ENCODE results near the gene GYS1. TPM values are rescaled to one million over a fixed set of nuclear protein-coding genes. Genes with fewer than 3 reads are reported as not detected.
"Not testable (repeated sequence)": the region's sequence is repeated elsewhere in the genome, so short reads cannot be mapped to it uniquely, and the experiment has no call there.

The GYS1 gene

DNA sequence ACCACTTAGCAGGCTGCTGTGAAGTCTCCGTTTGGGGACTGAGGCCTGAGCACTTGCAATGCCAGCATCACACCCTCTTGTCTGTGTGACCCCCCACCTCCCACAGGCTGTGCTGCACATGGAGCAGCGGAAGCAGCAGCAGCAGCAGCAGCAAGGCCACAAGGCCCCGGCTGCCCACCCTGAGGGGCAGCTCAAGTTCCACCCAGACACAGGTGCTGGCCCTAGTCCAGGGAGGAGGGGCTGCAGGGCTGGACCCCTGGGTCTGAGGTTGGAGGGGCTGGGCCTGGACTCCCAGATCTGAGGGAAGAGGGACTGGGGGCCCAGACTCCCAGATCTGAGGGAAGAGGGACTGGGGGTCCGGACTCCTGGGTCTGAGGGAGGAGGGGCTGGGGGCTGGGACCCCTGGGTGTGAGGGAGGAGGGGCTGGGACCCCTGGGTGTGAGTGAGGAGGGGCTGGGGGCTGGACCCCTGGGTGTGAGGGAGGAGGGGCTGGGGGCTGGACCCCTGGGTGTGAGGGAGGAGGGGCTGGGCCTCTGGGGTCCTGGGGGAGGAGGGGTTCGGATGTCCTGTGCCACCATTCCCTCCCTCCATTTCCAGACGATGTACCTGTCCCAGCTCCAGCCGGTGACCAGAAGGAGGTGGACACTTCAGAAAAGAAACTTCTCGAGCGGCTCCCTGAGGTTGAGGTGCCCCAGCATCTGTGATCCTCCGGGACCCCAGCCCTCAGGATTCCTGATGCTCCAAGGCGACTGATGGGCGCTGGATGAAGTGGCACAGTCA lies 71.2 kb downstream of the GYS1 start:
- H3K4me3 ChIP-seq (replicated peaks; ENCODE audit: insufficient read depth, low read length): no peak overlapping the region

DNA sequence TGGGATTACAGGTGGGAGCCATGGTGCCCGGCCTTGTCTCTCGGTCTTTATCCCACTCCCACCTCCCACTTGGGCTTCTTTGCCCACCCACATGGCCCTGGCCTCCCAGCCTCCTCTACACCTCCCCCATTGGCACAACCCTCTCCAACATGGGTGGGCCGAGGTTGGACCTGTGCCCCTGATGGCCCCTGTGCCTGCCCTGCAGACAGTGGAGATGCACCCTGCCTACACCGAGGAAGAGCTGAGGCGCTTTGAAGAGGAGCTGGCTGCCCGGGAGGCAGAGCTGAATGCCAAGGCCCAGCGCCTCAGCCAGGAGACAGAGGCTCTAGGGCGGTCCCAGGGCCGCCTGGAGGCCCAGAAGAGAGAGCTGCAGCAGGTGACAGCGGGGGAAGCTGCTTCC lies 72.2 kb downstream of the GYS1 start:
- Histone ChIP-seq H3K27ac (replicated peaks) (no peak overlapping the region), H3K4me3 (replicated peaks; ENCODE audit: insufficient read depth, low read length) (no peak overlapping the region), H3K27me3 (ENCODE audit: insufficient read depth, poor library complexity, severe bottlenecking) (no peaks in the 10 kb centered on the region)
- no peak for DNase-seq (ENCODE audit: low read depth in 1 of 2, low spot score in 1 of 2)
- TF ChIP-seq POLR2AphosphoS5 (IDR thresholded peaks at IDR 0.05; ENCODE audit: low read depth) (no peak), GABPA (IDR thresholded peaks at IDR 0.05; ENCODE audit: low read depth) (no peak), SPI1 (IDR thresholded peaks at IDR 0.05; ENCODE audit: borderline replicate concordance, low read depth) (no peak)
- TF ChIP-seq, protein P1, sequence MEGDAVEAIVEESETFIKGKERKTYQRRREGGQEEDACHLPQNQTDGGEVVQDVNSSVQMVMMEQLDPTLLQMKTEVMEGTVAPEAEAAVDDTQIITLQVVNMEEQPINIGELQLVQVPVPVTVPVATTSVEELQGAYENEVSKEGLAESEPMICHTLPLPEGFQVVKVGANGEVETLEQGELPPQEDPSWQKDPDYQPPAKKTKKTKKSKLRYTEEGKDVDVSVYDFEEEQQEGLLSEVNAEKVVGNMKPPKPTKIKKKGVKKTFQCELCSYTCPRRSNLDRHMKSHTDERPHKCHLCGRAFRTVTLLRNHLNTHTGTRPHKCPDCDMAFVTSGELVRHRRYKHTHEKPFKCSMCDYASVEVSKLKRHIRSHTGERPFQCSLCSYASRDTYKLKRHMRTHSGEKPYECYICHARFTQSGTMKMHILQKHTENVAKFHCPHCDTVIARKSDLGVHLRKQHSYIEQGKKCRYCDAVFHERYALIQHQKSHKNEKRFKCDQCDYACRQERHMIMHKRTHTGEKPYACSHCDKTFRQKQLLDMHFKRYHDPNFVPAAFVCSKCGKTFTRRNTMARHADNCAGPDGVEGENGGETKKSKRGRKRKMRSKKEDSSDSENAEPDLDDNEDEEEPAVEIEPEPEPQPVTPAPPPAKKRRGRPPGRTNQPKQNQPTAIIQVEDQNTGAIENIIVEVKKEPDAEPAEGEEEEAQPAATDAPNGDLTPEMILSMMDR (IDR thresholded peaks at IDR 0.05; ENCODE audit: insufficient read depth, low read length): no peak
- TF ChIP-seq, protein P2, sequence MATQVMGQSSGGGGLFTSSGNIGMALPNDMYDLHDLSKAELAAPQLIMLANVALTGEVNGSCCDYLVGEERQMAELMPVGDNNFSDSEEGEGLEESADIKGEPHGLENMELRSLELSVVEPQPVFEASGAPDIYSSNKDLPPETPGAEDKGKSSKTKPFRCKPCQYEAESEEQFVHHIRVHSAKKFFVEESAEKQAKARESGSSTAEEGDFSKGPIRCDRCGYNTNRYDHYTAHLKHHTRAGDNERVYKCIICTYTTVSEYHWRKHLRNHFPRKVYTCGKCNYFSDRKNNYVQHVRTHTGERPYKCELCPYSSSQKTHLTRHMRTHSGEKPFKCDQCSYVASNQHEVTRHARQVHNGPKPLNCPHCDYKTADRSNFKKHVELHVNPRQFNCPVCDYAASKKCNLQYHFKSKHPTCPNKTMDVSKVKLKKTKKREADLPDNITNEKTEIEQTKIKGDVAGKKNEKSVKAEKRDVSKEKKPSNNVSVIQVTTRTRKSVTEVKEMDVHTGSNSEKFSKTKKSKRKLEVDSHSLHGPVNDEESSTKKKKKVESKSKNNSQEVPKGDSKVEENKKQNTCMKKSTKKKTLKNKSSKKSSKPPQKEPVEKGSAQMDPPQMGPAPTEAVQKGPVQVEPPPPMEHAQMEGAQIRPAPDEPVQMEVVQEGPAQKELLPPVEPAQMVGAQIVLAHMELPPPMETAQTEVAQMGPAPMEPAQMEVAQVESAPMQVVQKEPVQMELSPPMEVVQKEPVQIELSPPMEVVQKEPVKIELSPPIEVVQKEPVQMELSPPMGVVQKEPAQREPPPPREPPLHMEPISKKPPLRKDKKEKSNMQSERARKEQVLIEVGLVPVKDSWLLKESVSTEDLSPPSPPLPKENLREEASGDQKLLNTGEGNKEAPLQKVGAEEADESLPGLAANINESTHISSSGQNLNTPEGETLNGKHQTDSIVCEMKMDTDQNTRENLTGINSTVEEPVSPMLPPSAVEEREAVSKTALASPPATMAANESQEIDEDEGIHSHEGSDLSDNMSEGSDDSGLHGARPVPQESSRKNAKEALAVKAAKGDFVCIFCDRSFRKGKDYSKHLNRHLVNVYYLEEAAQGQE (IDR thresholded peaks at IDR 0.05; ENCODE audit: insufficient replicate concordance, low read depth): no peak

More for the DNA sequence above, 71.2 kb downstream of the GYS1 start:
- TF ChIP-seq POLR2AphosphoS5 (IDR thresholded peaks at IDR 0.05; ENCODE audit: low read depth) (no peak), GABPA (IDR thresholded peaks at IDR 0.05; ENCODE audit: low read depth) (no peak)
- DNase-seq (ENCODE audit: low read depth in 1 of 2, low spot score in 1 of 2): no peak
- Histone ChIP-seq H3K27ac (replicated peaks) (no peak overlapping the region), H3K27me3 (ENCODE audit: insufficient read depth, poor library complexity, severe bottlenecking) (no peaks in the 10 kb centered on the region)

DNA sequence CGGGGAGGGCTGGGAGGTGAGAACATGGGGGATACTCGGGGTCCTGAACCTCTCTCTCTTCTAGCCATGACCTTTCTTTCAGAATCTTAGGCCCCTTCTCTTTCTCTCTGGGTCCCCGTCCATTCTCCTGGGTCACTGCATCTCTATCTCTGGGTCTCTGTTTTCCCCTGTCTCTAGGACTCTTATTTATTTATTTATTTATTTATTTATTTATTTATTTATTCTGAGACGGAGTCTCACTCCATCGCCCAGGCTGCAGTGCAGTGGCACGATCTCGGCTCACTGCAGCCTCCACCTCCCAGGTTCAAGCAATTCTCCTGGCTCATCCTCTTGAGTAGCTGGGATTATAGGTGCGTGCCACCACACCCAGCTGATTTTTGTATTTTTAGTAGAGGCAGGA lies 73.8 kb downstream of the GYS1 start:
- H3K27ac ChIP-seq (replicated peaks); DNase-seq (ENCODE audit: low read depth in 1 of 2, low spot score in 1 of 2); H3K27me3 ChIP-seq (ENCODE audit: insufficient read depth, poor library complexity, severe bottlenecking); H3K4me3 ChIP-seq (replicated peaks; ENCODE audit: insufficient read depth, low read length): not testable (repeated sequence)

DNA sequence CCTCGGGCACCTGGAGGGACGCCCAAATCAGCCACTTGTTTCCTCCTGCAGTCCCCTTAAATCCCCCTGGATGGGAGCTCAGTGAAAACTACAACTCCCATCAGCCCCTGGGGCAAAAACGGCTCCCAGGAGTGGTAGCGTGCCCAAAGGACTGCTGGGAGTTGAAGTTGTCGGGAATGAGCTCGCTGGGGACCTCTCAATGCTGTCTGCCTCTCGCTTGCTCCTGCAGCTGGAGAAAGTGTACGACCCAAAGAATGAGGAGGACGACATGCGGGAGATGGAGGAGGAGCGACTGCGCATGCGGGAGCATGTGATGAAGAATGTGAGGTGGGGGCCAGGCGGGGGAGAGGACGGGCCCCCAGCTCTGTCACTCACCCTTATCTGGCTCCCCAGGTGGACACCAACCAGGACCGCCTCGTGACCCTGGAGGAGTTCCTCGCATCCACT lies 74.3 kb downstream of the GYS1 start:
- Histone ChIP-seq H3K27me3 (ENCODE audit: insufficient read depth, poor library complexity, severe bottlenecking) (no peaks in the 10 kb centered on the region), H3K27ac (replicated peaks) (no peak overlapping the region), H3K4me3 (replicated peaks; ENCODE audit: insufficient read depth, low read length) (no peak overlapping the region)
- TF ChIP-seq POLR2AphosphoS5 (IDR thresholded peaks at IDR 0.05; ENCODE audit: low read depth) (no peak), SPI1 (IDR thresholded peaks at IDR 0.05; ENCODE audit: borderline replicate concordance, low read depth) (no peak), GABPA (IDR thresholded peaks at IDR 0.05; ENCODE audit: low read depth) (no peak)
- TF ChIP-seq, protein P2 (IDR thresholded peaks at IDR 0.05; ENCODE audit: insufficient replicate concordance, low read depth): no peak
- TF ChIP-seq, protein P1 (IDR thresholded peaks at IDR 0.05; ENCODE audit: insufficient read depth, low read length): no peak
- DNase-seq (ENCODE audit: low read depth in 1 of 2, low spot score in 1 of 2): peak in 1 of 2 experiments; percentile 18

Small RNA genes lying within 50 kb of the gene (microRNA-seq; reads per million reads assigned to microRNA genes)
- gene MIR6798: not detected
